Measurements from ENCODE around the gene DHRSX.
"Not testable (repeated sequence)": the region's sequence is repeated elsewhere in the genome, so short reads cannot be mapped to it uniquely, and the experiment has no call there.

Gene DHRSX

GRCh38 chrX:2500803-2501558 is at the start of gene DHRSX, which contains the start of gene ZBED1:
DHRSX (minus strand) TSS chrX:2500976; CDS start chrX:2500925, 51 bp downstream.
ZBED1 (minus strand) TSS chrX:2500976; CDS start chrX:2490719, 10,257 bp downstream.
- no peak for DNase-seq

- DNase-seq: peak; percentile 87
These were observed 49.1 kb upstream of the DHRSX start for GRCh38 chrX:2549876-2550275.

GRCh38 chrX:2548711-2549423 is 48.1 kb upstream of the DHRSX start:
- DNase-seq: no peak

- DNase-seq: no peak
These were observed 47.0 kb upstream of the DHRSX start for GRCh38 chrX:2547736-2548135.

- no peak for DNase-seq
These were observed 45.7 kb upstream of the DHRSX start for GRCh38 chrX:2546496-2546895.

- no peak for DNase-seq
These were observed 44.4 kb upstream of the DHRSX start for GRCh38 chrX:2545144-2545543.

- DNase-seq: no peak
These were observed 42.2 kb upstream of the DHRSX start for GRCh38 chrX:2542826-2543521.

GRCh38 chrX:2541603-2542002 is 40.8 kb upstream of the DHRSX start:
- no peak for DNase-seq

GRCh38 chrX:2540426-2540947 is 39.7 kb upstream of the DHRSX start:
- no peak for DNase-seq

GRCh38 chrX:2539586-2539985 is 38.8 kb upstream of the DHRSX start:
- DNase-seq: no peak

- DNase-seq: no peak
These were observed 37.4 kb upstream of the DHRSX start for GRCh38 chrX:2538031-2538757.

- DNase-seq: no peak
These were observed 36.2 kb upstream of the DHRSX start for GRCh38 chrX:2536974-2537373.

- no peak for DNase-seq
These were observed 35.4 kb upstream of the DHRSX start for GRCh38 chrX:2536141-2536540.

- DNase-seq: not testable (repeated sequence)
These were observed 33.7 kb upstream of the DHRSX start for GRCh38 chrX:2534261-2535021.

- DNase-seq: no peak
These were observed 32.6 kb upstream of the DHRSX start for GRCh38 chrX:2533424-2533823.

GRCh38 chrX:2526390-2526789 is 25.6 kb upstream of the DHRSX start:
- DNase-seq: no peak

- no peak for DNase-seq
These were observed 23.1 kb upstream of the DHRSX start for GRCh38 chrX:2523911-2524310.

- no peak for DNase-seq
These were observed 21.2 kb upstream of the DHRSX start for GRCh38 chrX:2521927-2522386.

GRCh38 chrX:2521092-2521926 is 20.5 kb upstream of the DHRSX start:
- no peak for DNase-seq

GRCh38 chrX:2520539-2520938 is 19.8 kb upstream of the DHRSX start:
- no peak for DNase-seq

GRCh38 chrX:2519638-2520037 is 18.9 kb upstream of the DHRSX start:
- not testable (repeated sequence) for DNase-seq
